GM23338 (cell line): ENCODE data around the gene CHP2. TPM values are rescaled to one million over a fixed set of nuclear protein-coding genes. Genes with fewer than 3 reads are reported as not detected.

Source experiments
- ATAC-seq: fragments of 200-7000 bp; cut with Tn5 transposase; 3 replicates; pipeline ENCODE4 v1.9.1; 2020
- DNase-seq: peaks from one replicate; pipeline ENCODE4 v3.0.0-alpha.2; 2015; ENCODE audit warnings: low spot score
- H2AFZ ChIP-seq: fragments of 200-600 bp; sonication (generic); 2 replicates; pipeline ENCODE4 v1.8.0; 2016; ENCODE audit warnings: antibody characterized with exemption, mild to moderate bottlenecking, moderate library complexity
- H3F3A ChIP-seq: fragments of 200-600 bp; sonication (generic); replicated peaks from 2 replicates; pipeline ENCODE4 v1.8.0; 2017; ENCODE audit warnings: antibody characterized with exemption, mixed run types, low read depth
- H3K27ac ChIP-seq: fragments of 200-600 bp; sonication (generic); 2 replicates; pipeline ENCODE4 v1.6.1; 2016; ENCODE audit warnings: low read depth
- H3K27me3 ChIP-seq: fragments of 200-600 bp; sonication (generic); 2 replicates; pipeline ENCODE4 v1.8.0; 2016; ENCODE audit warnings: mild to moderate bottlenecking, mixed run types, moderate library complexity; ENCODE audit not compliant: insufficient read depth
- H3K36me3 ChIP-seq: fragments of 200-600 bp; sonication (generic); 2 replicates; pipeline ENCODE4 v1.8.0; 2016; ENCODE audit warnings: mild to moderate bottlenecking; ENCODE audit not compliant: insufficient read depth
- H3K4me1 ChIP-seq: fragments of 200-600 bp; sonication (generic); 2 replicates; pipeline ENCODE4 v1.8.0; 2016; ENCODE audit warnings: mild to moderate bottlenecking, moderate library complexity; ENCODE audit not compliant: insufficient read depth
- H3K4me2 ChIP-seq: fragments of 200-600 bp; sonication (generic); 2 replicates; pipeline ENCODE4 v1.7.1; 2017; ENCODE audit warnings: mixed run types
- H3K4me3 ChIP-seq: fragments of 200-600 bp; sonication (generic); 2 replicates; pipeline ENCODE4 v1.6.1; 2016; ENCODE audit warnings: mixed run types
- H3K79me2 ChIP-seq: fragments of 200-600 bp; sonication (generic); replicated peaks from 2 replicates; pipeline ENCODE4 v1.8.0; 2017; ENCODE audit warnings: mild to moderate bottlenecking; ENCODE audit not compliant: insufficient read depth
- H3K9me2 ChIP-seq: fragments of 200-600 bp; sonication (generic); 2 replicates; pipeline ENCODE4 v1.8.0; 2017; ENCODE audit not compliant: insufficient read depth
- H4K20me1 ChIP-seq: fragments of 200-600 bp; sonication (generic); replicated peaks from 2 replicates; pipeline ENCODE4 v1.8.0; 2017; ENCODE audit warnings: mild to moderate bottlenecking; ENCODE audit not compliant: insufficient read depth
- H3K27ac Mint-ChIP-seq: 2 replicates; pipeline ENCODE4 v1.8.0; 2020; ENCODE audit warnings: inconsistent platforms, mild to moderate bottlenecking, moderate library complexity, mixed read lengths
- H3K27me3 Mint-ChIP-seq: 3 replicates; pipeline ENCODE4 v1.8.0; 2022; ENCODE audit warnings: low read depth, mild to moderate bottlenecking, moderate library complexity, mixed read lengths, inconsistent platforms; ENCODE audit not compliant: insufficient read depth, poor library complexity
- H3K36me3 Mint-ChIP-seq: 3 replicates; pipeline ENCODE4 v1.8.0; 2021; ENCODE audit warnings: low read depth, mild to moderate bottlenecking, inconsistent platforms, moderate library complexity, mixed read lengths
- H3K4me1 Mint-ChIP-seq: 3 replicates; pipeline ENCODE4 v1.8.0; 2020; ENCODE audit warnings: mild to moderate bottlenecking, inconsistent platforms, mixed read lengths
- H3K4me3 Mint-ChIP-seq: 3 replicates; pipeline ENCODE4 v1.8.0; 2021; ENCODE audit warnings: moderate library complexity, mild to moderate bottlenecking, inconsistent platforms, mixed read lengths
- H3K9me3 Mint-ChIP-seq: 3 replicates; pipeline ENCODE4 v1.8.0; 2020; ENCODE audit warnings: moderate library complexity, mild to moderate bottlenecking, inconsistent platforms, mixed read lengths
- CREB1 ChIP-seq: fragments of 250-450 bp; sonication (Bioruptor Pico); IDR thresholded peaks from 2 replicates; pipeline ENCODE4 v1.5.0; 2020; ENCODE audit warnings: low read depth, mild to moderate bottlenecking, moderate library complexity
- EZH2 ChIP-seq: fragments of 200-600 bp; sonication (generic); IDR thresholded peaks from one replicate; pipeline ENCODE4 v1.8.0; 2017; ENCODE audit warnings: antibody characterized with exemption, mild to moderate bottlenecking, low read depth; ENCODE audit not compliant: unreplicated experiment
- EZH2phosphoT487 ChIP-seq: fragments of 200-600 bp; sonication (generic); IDR thresholded peaks from one replicate; pipeline ENCODE4 v1.8.1; 2018; ENCODE audit warnings: antibody characterized with exemption; ENCODE audit not compliant: unreplicated experiment
- JUNB ChIP-seq: IDR thresholded peaks from one replicate; pipeline ENCODE4 v1.6.1; 2016; ENCODE audit warnings: antibody characterized with exemption; ENCODE audit not compliant: unreplicated experiment
- NANOG ChIP-seq: IDR thresholded peaks from 2 replicates; pipeline ENCODE4 v1.6.1; 2016; ENCODE audit warnings: antibody characterized with exemption, borderline replicate concordance
- POLR2AphosphoS5 ChIP-seq: IDR thresholded peaks from 2 replicates; pipeline ENCODE4 v1.6.1; 2016; ENCODE audit warnings: antibody characterized with exemption, low read depth
- STAT1 ChIP-seq: IDR thresholded peaks from one replicate; pipeline ENCODE4 v1.6.1; 2016; ENCODE audit warnings: antibody characterized with exemption; ENCODE audit not compliant: unreplicated experiment
- ZNF114 ChIP-seq: fragments of 250-450 bp; sonication (Bioruptor Pico); IDR thresholded peaks from 2 replicates; pipeline ENCODE4 v1.5.0; 2020; ENCODE audit warnings: mild to moderate bottlenecking, moderate library complexity
- ZNF331 ChIP-seq: fragments of 250-450 bp; sonication (Bioruptor Pico); IDR thresholded peaks from 2 replicates; pipeline ENCODE4 v1.5.0; 2020; ENCODE audit warnings: low read depth, mild to moderate bottlenecking, moderate library complexity
- polyA plus RNA-seq: library from polyadenylated mRNA; unstranded; fragments of >200 nt; fragmentation: Nextera tagmentation; extraction: Ambion mirVana; gene quantifications from 2 replicates; pipeline ENCODE4 v1.2.1, GENCODE V29; 2016
- total RNA-seq: library from RNA; depleted of rRNA; stranded (reverse); fragments of >200 nt; shearing (Covaris generic); gene quantifications from 2 replicates; pipeline ENCODE4 v1.2.3, GENCODE V29; 2014
- TF ChIP-seq, protein P1 (sequence below): fragments of 250-450 bp; sonication (Bioruptor Pico); IDR thresholded peaks from 2 replicates; pipeline ENCODE4 v1.5.0; 2020; ENCODE audit warnings: mild to moderate bottlenecking, moderate library complexity
- TF ChIP-seq, protein P2 (sequence below): IDR thresholded peaks from 2 replicates; pipeline ENCODE4 v1.6.1; 2016; ENCODE audit warnings: antibody characterized with exemption
- TF ChIP-seq, protein P3 (sequence below): IDR thresholded peaks from one replicate; pipeline ENCODE4 v1.6.1; 2018; ENCODE audit warnings: antibody characterized with exemption; ENCODE audit not compliant: unreplicated experiment
- TF ChIP-seq, protein P4 (sequence below), 2 experiments: fragments of 200-600 bp in 1 of 2; sonication (generic) in 1 of 2; conservative IDR thresholded peaks; 2 replicates each; pipeline versions ENCODE4 v1.5.1 to v1.6.1; 2016 to 2017; ENCODE audit warnings: antibody characterized with exemption in 2 of 2, low read depth in 2 of 2, mild to moderate bottlenecking in 2 of 2, moderate library complexity in 1 of 2

The CHP2 gene
- total and polyA plus RNA-seq, 2 experiments from 2014 or later: 2.3 to 3.7 TPM

DNA sequence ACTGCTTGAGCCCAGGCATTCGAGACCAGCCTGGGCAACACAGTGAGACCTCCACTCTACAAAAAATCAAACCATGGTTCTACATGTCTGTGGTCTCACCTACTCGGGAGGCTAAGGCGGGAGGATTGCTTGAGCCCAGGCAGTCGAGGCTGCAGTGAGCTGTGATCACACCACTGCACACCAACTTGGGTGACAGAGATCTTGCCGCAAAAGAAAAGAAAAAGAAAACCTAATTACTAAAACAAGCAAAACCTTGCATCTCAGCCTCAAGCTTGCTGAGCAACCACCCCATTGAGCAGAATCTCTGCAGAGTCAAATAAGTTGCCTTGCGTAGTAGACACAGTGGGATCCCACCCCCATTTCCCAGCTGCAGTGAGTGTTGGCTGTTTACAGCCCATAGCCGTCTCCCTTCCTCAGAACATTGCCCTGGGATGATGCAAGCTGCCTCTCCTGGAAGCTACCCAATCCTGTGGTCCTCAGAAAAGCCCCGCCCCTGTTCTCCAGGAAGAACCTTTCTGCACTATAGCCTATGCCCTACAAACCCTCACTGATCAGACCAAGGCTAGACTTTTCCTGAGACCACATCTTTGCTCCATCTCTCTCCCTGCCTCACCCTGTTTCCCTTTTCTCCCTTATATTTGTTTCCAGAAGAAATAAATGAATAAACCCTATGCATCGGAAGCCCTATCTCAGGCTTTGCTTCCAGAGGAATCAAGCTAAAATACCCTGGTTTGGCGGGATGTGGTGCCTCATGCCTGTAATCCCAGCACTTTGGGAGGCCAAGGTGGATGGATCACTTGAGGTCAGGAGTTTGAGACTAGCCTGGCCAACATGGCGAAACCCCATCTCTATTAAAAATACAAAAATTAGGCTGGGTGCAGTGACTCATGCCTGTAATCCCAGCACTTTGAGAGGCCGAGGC, 25.1 kb upstream of the CHP2 start:
- Mint-ChIP-seq H3K36me3 (no peaks in the 10 kb centered on the region), H3K4me1 (peaks cover 11% of the 10 kb centered on the region), H3K27ac (peak overlapping the region; percentile 72), H3K27me3 (peaks cover 9% of the 10 kb centered on the region), H3K9me3 (no peaks in the 10 kb centered on the region), H3K4me3 (no peak overlapping the region)
- TF ChIP-seq, protein P1, sequence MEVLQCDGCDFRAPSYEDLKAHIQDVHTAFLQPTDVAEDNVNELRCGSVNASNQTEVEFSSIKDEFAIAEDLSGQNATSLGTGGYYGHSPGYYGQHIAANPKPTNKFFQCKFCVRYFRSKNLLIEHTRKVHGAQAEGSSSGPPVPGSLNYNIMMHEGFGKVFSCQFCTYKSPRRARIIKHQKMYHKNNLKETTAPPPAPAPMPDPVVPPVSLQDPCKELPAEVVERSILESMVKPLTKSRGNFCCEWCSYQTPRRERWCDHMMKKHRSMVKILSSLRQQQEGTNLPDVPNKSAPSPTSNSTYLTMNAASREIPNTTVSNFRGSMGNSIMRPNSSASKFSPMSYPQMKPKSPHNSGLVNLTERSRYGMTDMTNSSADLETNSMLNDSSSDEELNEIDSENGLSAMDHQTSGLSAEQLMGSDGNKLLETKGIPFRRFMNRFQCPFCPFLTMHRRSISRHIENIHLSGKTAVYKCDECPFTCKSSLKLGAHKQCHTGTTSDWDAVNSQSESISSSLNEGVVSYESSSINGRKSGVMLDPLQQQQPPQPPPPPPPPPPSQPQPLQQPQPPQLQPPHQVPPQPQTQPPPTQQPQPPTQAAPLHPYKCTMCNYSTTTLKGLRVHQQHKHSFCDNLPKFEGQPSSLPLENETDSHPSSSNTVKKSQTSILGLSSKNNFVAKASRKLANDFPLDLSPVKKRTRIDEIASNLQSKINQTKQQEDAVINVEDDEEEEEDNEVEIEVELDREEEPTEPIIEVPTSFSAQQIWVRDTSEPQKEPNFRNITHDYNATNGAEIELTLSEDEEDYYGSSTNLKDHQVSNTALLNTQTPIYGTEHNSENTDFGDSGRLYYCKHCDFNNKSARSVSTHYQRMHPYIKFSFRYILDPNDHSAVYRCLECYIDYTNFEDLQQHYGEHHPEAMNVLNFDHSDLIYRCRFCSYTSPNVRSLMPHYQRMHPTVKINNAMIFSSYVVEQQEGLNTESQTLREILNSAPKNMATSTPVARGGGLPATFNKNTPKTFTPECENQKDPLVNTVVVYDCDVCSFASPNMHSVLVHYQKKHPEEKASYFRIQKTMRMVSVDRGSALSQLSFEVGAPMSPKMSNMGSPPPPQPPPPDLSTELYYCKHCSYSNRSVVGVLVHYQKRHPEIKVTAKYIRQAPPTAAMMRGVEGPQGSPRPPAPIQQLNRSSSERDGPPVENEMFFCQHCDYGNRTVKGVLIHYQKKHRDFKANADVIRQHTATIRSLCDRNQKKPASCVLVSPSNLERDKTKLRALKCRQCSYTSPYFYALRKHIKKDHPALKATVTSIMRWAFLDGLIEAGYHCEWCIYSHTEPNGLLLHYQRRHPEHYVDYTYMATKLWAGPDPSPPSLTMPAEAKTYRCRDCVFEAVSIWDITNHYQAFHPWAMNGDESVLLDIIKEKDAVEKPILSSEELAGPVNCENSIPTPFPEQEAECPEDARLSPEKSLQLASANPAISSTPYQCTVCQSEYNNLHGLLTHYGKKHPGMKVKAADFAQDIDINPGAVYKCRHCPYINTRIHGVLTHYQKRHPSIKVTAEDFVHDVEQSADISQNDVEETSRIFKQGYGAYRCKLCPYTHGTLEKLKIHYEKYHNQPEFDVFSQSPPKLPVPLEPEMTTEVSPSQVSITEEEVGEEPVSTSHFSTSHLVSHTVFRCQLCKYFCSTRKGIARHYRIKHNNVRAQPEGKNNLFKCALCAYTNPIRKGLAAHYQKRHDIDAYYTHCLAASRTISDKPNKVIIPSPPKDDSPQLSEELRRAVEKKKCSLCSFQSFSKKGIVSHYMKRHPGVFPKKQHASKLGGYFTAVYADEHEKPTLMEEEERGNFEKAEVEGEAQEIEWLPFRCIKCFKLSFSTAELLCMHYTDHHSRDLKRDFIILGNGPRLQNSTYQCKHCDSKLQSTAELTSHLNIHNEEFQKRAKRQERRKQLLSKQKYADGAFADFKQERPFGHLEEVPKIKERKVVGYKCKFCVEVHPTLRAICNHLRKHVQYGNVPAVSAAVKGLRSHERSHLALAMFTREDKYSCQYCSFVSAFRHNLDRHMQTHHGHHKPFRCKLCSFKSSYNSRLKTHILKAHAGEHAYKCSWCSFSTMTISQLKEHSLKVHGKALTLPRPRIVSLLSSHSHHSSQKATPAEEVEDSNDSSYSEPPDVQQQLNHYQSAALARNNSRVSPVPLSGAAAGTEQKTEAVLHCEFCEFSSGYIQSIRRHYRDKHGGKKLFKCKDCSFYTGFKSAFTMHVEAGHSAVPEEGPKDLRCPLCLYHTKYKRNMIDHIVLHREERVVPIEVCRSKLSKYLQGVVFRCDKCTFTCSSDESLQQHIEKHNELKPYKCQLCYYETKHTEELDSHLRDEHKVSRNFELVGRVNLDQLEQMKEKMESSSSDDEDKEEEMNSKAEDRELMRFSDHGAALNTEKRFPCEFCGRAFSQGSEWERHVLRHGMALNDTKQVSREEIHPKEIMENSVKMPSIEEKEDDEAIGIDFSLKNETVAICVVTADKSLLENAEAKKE (CRISPR knock-in tag): no peak
- no peak for TF ChIP-seq EZH2phosphoT487
- no peak; the same call in 1 of the 2 replicates for TF ChIP-seq POLR2AphosphoS5
- no peak for TF ChIP-seq JUNB
- TF ChIP-seq NANOG: no peak
- no peak for TF ChIP-seq CREB1 (CRISPR knock-in tag)
- TF ChIP-seq, protein P2, sequence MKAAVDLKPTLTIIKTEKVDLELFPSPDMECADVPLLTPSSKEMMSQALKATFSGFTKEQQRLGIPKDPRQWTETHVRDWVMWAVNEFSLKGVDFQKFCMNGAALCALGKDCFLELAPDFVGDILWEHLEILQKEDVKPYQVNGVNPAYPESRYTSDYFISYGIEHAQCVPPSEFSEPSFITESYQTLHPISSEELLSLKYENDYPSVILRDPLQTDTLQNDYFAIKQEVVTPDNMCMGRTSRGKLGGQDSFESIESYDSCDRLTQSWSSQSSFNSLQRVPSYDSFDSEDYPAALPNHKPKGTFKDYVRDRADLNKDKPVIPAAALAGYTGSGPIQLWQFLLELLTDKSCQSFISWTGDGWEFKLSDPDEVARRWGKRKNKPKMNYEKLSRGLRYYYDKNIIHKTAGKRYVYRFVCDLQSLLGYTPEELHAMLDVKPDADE: no peak
- no peak for TF ChIP-seq ZNF331
- no peak for TF ChIP-seq STAT1
- no peak for TF ChIP-seq EZH2
- no peak for TF ChIP-seq ZNF114 (CRISPR knock-in tag)
- TF ChIP-seq, protein P3, sequence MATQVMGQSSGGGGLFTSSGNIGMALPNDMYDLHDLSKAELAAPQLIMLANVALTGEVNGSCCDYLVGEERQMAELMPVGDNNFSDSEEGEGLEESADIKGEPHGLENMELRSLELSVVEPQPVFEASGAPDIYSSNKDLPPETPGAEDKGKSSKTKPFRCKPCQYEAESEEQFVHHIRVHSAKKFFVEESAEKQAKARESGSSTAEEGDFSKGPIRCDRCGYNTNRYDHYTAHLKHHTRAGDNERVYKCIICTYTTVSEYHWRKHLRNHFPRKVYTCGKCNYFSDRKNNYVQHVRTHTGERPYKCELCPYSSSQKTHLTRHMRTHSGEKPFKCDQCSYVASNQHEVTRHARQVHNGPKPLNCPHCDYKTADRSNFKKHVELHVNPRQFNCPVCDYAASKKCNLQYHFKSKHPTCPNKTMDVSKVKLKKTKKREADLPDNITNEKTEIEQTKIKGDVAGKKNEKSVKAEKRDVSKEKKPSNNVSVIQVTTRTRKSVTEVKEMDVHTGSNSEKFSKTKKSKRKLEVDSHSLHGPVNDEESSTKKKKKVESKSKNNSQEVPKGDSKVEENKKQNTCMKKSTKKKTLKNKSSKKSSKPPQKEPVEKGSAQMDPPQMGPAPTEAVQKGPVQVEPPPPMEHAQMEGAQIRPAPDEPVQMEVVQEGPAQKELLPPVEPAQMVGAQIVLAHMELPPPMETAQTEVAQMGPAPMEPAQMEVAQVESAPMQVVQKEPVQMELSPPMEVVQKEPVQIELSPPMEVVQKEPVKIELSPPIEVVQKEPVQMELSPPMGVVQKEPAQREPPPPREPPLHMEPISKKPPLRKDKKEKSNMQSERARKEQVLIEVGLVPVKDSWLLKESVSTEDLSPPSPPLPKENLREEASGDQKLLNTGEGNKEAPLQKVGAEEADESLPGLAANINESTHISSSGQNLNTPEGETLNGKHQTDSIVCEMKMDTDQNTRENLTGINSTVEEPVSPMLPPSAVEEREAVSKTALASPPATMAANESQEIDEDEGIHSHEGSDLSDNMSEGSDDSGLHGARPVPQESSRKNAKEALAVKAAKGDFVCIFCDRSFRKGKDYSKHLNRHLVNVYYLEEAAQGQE: no peak
- TF ChIP-seq, protein P4, sequence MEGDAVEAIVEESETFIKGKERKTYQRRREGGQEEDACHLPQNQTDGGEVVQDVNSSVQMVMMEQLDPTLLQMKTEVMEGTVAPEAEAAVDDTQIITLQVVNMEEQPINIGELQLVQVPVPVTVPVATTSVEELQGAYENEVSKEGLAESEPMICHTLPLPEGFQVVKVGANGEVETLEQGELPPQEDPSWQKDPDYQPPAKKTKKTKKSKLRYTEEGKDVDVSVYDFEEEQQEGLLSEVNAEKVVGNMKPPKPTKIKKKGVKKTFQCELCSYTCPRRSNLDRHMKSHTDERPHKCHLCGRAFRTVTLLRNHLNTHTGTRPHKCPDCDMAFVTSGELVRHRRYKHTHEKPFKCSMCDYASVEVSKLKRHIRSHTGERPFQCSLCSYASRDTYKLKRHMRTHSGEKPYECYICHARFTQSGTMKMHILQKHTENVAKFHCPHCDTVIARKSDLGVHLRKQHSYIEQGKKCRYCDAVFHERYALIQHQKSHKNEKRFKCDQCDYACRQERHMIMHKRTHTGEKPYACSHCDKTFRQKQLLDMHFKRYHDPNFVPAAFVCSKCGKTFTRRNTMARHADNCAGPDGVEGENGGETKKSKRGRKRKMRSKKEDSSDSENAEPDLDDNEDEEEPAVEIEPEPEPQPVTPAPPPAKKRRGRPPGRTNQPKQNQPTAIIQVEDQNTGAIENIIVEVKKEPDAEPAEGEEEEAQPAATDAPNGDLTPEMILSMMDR (conservative IDR thresholded peaks at IDR 0.05; ENCODE audit: low read depth in 2 of 2): no peak
- ATAC-seq (peak; percentile 90), DNase-seq (peak; percentile 81)
- no peak overlapping the region for H3K4me3 ChIP-seq
- H3K36me3 ChIP-seq: no peaks in the 10 kb centered on the region
- peak overlapping the region; percentile 45; the same call in 1 of the 2 replicates for H3K4me2 ChIP-seq
- 0 out of 2 replicates have a peak overlapping the region, but pooled peaks have one; percentile 14 for H3K27ac ChIP-seq
- H4K20me1 ChIP-seq: no peaks in the 10 kb centered on the region
- H3K79me2 ChIP-seq: no peaks in the 10 kb centered on the region
- peak overlapping the region; percentile 82 for H2AFZ ChIP-seq
- no peaks in the 10 kb centered on the region for H3F3A ChIP-seq
- peaks cover 6% of the 10 kb centered on the region; the same call in 1 of the 2 replicates for H3K4me1 ChIP-seq
- H3K9me2 ChIP-seq: 0 out of 2 replicates have a peak, but pooled peaks cover 3% of the 10 kb centered on the region
- no peaks in the 10 kb centered on the region for H3K27me3 ChIP-seq
